ENCODE data around the gene SHB.

Gene SHB

DNA sequence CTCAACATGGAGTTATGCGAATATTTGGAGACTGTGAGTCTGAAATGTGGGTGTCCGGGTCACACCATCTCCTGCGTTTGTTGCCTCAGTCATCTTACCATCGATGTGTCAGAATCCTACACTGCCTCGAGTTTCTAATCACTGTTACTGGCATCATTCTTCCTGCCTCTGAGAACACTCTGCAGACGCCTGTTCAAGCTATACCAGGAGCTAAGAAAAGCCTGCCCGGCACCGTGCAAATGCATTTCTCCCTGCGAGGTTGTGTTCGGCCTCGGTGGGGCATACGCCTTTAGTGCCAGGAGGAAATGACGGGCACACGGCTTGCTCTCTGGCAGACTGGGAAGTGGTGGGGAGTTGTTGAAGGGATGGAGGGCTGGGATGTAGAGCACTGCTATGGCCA lies 133.9 kb downstream of the SHB start:
- no peak for DNase-seq (ENCODE audit: low spot score)

DNA sequence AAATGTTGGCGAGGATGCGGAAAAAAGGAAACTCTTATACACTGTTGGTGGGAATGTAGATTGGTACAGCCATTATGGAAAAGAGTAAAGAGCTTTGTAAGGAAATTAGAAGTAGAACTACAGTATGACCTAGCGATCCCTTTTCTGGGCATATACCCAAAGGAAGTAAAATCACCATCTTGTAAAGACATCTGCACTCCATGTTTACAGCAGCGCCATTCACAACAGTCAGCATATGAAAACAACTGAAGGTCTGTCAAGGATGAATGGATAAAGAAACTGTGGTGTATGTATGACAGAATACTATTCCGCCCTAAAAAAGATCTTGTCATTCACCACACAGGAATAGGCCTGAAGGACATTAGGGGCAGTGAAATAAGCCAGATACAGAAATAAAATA lies 137.4 kb downstream of the SHB start:
- DNase-seq (ENCODE audit: low spot score): no peak

DNA sequence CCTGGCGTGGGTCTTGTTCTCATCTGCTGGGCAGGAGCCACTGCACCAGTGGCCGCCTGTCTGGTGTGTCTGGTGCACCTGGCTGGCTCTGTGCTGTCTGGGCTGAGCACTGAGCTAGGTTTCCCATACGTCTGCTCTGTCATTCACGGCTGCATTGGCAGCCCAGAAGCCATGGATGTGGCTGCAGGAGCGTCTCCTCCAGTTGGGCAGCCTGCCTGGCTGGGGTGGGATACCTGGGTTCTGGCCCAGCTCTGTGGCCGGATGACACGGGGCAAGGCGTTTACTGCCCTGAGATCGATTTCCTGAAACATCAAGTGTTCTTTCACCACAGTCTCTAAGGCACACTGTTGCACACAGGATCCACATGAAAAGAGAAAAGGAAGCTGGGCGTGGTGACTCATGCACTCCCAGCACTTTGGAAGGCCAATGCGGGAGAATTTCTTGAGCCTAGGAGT lies 139.6 kb downstream of the SHB start:
- no peak for DNase-seq (ENCODE audit: low spot score)

DNA sequence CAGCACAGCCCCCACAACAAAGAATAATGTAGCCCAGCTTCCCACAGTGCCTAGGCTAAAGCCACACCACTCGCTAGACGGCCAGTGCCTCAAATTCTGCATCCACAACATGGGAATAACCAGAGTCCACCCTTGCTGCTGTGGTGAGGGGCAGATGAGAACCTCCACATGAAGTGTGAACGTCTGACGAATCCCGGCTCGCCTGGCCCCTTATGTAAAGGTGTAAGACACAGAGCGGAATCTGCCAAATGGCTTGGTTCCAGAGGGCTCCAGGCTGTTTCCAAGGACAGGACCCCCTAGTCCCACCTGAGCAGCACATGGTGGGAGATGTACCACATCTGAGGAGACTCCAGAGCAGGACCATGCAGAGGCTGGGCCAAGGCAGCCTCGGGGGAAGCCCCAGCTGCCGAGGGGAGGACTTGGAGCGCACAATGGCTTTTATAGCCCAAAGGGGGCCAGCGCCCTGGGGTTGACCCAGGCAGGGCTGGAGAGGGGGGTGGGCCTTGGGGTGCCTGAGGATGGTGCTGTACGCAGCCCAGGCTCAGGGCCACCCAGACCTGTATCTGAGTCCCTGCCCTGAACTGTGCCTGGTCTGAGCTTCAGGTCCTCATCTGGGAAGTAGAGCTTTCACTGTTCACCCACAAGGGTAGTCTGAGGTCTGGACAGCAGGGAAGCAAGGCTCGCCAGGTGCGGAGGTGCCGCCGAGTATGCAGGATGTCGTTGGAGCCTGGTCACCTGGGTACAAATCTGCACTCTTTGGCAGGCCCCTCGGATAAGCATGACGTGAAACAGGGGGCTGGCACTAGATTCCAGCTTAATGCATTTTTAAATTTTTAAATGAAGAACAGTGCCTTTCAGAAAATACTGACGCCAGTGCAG lies 140.2 kb downstream of the SHB start:
- DNase-seq (ENCODE audit: low spot score): no peak

DNA sequence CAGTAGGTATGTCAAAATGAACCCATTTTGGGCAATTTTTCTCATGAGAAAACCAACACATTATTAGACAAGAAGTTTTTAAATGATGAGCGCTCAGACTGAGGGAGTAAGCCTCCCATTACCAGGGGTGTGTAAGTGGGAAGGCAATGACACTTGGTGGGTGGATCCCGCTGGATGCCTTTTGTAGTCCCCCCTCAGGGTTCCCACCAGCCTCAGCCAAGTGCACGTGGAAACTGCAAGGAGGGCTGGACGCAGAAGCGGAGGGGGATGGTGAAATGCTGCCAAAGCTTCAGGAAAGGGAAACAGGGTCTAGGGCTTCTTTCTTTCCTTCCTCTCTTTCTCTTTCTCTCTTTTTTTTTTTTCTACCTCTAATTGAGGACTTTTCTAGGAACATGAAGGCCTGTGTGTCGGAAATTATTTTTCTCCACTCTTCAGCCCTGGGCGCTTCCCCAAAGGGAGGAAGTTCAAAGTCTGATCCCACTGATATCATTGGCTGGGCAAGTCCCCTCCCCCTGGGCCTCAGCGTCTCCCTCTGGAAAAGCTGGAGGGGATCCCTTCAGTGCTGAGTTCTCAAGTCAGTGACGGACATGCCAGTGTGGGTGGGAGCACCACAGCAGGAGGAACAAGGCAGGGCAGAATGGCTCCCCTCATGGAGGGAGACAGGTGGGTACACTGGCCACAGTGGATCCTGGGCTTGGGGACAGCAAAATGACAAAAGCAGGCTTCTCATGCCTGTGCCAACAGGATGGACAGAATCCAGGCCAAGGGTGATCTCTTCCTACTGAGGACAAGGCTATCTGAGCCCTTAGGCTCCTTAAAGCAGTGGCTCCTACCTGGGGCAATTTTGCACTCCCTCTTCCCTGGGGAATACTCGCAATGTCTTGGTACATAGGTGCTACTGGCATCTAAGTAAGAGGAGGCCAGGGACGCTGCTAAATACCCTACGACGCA lies 141.2 kb downstream of the SHB start:
- DNase-seq (ENCODE audit: low spot score): no peak

DNA sequence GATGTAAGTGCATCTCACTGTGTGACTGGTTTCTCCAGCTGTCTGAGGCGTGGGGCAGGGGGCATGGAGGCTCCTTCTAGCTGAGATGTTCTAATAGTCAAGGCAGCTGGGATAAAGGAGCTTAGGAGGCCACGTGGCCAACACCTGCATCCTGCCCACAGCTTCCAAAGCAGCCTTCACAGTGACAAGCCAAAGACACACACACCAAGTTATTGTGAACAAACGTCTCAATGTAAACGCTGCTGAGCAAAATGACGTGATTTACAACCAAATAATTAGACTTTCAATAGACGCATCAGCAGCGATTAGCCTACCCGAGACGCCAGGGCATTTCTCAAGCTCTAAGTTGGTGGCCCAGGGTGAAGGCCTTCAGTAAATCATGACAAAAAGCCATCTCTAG lies 141.9 kb downstream of the SHB start:
- no peak for DNase-seq (ENCODE audit: low spot score)

DNA sequence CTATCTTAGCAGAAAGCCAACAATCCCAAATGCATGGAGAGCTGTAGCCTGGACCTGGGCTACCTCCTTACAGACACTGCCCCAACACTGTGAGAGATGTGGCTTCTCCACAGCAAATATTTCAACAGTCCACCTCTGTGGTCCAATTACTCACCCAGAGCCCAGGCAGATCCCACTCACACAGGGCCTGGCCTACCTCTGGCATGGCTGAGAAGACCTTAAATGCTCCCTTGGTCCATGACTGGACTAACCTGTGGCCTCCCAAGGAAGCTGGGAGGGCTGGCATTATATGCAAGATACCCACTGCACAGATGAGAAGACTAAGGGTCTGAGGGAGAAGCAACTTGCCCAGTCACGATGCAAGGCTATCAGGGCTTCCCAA lies 142.3 kb downstream of the SHB start:
- no peak for DNase-seq (ENCODE audit: low spot score)

DNA sequence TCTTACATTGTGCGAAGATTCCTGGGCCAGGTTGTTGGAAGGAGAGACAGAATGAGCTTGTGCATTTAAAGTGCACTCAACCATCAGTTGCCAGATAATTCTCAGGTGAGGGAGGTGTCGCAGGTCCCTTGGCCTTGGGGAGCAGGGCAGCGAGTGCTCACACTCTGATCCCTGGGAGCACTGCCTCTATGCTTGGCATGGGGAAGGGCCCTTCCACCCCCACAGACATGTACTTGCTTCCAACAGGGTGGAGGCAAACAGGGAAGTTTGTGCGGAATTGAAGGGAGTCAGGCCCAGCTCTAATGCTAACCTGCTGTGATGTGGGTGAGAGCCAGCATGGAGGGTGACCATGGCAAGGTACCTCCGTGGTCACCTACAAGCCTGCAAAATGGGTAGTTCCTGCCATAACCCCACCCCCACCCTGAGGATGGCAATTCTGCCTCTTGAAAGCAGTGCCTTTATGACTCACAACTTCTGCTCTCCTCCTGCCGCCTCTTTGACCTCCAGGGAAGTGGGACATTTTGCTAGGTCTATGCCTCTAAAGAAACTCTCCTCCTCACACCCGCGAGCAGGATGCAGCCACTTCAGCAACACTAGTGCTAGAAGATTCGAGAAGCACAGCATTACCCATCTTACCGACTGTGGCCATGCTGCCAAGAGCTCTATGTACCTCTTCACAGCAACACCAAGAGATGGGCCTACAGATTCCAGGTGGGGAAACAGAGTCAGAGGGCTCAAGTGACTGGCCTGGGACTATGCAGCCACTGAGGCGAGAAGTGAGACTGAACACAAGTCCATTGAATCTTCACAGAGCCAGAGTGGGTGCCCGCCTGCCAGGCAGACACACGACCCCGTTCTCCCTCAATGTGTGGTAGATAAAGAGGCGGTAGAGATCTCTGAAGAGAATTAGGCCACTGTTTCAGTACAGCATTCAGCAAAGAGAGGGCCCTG lies 143.0 kb downstream of the SHB start:
- DNase-seq (ENCODE audit: low spot score): no peak

DNA sequence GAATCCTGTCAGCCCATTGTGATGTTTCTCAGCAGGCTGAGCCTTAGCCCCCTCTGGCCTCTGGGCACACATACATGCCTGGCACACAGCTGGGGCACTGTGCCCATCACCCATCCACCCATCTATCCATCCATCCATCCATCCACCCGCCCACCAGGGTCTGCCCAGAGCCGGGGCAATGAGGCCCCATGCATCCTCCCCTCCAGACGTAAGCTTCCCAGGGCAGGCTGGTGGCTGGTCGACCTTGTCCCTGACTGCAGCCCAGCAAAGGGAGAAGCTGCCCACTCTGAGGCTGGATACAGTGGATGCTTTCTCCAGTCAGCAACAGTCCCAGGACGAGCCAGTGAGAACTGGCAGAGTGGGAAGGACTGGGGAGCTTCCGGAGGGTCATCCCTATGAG lies 144.0 kb downstream of the SHB start:
- DNase-seq (ENCODE audit: low spot score): no peak

DNA sequence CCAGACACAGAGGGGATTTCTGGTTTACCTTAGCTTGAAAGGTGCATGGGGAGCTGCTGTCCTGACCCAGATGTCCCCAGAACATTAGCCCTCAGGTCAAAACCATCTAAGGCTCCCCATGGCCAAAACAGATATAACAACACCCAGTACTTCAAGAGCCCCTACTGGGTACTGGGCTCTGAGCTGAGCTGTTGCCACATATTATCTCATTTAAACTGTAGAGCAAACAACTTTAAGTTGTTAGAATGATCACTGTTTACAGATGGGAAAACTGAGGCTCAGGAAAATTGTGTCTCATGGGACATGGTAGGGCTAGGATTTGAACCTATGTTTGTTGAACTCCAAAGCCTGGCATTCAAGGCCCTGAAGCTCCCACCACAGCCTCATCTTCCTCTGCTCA lies 144.5 kb downstream of the SHB start:
- no peak for DNase-seq (ENCODE audit: low spot score)

DNA sequence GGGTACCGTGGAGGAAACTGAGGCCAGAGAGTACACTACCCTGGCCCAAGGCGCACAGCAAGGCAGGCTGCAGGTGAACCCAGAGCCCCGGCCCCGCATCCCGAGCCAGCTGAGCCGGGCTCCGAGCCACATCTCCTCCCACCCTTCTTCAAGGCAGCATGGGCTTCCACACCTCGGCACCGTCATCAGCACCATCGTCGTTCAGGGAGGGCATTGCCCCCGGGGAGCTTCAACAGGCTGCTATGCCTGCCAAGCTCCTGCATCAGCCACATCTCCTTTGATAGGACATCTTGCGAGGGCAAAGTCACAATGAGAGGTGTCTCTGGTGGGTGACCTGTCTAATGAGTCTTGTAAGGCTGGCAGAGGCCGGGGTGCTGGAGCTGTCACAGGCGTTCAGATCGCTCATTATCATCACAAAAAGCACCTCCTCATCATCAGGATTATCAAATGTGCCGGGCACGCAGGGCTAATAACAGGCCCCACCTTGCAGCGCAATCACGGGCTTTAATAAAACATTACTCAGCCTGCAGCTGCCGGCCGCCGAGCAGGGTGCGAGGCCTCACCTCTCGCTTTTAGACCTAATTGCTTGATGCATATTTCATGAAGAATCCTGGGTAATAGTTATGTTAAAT lies 145.1 kb downstream of the SHB start:
- DNase-seq (ENCODE audit: low spot score): no peak

DNA sequence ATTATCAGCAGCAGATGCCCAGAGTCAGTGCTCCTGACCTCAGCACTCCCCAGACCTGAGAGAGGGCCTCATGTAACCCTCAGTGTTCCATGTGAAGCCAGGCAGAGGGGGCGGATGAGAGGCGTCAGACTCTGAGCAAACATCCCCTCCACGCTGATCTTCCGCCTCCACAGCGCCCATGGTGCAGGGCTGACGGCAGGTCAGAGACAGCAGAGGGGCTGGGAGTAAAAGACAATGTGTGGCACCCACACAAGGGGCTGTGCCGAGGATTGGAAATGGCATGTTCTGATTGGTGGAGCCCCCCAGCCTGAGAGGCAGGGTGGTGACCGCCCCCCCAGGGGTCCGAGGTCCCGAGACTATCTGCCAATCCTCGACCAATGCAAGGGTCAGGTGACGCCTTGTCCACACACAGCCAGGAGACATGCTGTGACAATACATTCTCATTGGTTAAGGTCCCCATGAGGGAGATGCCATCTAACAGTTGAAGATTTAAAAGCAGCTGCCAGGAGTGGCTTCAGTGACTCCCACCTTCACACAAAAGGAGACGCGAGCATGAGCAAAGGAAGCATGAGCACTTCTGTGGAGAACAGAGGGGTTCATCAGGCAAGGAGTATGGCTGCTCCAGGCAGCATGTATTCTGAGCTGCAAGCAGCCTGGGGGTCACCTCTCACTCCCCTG lies 145.8 kb downstream of the SHB start:
- DNase-seq (ENCODE audit: low spot score): peak; percentile 28

DNA sequence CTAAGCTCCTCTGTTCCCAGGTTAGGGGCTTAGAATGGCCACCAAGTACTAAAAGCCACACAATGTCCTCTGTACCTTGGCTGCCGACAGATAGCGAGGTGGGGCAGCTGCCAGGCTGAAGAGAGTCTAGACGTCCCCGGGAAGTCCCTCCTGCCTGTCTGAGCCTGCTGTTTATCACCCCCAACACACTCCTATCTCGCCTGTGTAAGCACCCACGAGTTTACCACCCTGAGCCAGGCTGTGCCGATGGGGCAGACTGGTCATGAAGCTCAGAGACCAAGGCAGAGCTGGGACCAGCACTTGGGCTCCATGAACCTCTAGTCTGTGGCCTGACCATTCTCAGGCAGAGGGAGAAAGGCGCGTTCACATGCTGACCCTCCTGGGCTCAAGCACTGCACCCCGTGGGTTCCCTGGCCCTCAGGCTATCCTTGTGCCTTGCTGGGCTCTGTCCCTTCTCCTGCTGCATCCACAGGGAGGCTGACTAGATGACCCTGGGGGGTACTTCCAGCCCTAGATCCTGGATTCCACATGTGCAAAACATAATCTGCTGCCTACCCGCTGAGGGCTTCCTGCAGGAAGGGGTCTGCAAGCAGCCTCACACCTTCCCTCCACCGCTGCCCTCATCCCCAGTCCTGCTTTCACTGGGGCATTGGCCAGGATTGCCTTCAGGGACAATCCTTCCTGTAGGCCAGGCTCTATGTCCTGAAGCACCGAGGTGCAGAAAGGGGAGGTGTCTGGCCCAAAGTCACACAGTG lies 146.5 kb downstream of the SHB start:
- no peak for DNase-seq (ENCODE audit: low spot score)

DNA sequence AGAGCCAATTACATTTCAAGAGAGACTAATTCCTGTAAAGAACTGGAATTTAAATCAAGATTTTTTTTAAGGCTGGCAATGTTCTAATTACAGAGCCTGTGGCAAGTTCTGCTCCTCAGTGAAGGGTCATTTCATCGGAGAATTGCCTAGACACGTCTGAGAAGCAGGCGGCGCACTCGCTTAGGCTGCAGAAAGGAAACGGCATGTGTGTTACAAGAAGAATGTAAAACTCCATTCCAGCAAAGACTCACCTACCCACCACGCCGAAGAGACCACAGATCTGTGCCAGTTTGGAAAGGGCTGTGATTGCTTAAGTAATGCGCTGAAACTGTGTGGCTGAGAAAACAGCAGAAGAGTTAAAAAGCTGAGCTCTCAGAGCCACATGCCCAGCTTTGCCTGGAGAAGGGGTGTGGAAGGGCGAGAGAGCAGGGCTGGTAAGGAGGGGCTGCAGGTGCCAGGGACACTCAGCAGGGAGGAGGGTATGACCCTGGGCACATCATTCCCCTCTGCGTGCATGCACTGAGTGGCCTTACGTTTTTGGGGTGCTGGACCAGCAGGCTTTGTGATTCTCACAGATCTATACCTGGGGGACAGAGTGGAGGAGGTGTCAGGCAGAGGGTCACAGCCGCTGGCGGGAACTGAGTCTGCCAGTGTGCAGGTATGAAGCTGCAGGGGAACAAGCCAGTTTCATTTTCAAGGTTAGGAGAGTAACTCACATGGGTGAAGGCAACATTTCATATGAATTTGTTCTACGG lies 147.3 kb downstream of the SHB start:
- DNase-seq (ENCODE audit: low spot score): no peak

DNA sequence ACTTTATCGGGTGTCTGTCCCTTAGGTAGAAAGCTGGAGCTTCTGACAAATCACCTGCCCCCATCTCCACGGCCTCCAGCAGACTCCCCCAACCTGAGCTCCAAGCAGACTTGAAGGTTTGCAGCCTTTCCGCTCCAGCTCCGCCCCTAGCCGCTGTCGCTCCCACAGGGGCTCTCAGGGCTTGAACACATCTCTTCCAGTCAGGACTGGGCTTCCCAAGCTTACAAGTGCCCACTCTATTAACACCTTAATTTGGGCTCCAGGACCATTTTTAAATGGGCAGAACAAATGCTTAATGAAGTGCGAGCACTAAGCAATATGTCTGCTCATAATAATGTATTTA lies 147.9 kb downstream of the SHB start:
- DNase-seq (ENCODE audit: low spot score): no peak

DNA sequence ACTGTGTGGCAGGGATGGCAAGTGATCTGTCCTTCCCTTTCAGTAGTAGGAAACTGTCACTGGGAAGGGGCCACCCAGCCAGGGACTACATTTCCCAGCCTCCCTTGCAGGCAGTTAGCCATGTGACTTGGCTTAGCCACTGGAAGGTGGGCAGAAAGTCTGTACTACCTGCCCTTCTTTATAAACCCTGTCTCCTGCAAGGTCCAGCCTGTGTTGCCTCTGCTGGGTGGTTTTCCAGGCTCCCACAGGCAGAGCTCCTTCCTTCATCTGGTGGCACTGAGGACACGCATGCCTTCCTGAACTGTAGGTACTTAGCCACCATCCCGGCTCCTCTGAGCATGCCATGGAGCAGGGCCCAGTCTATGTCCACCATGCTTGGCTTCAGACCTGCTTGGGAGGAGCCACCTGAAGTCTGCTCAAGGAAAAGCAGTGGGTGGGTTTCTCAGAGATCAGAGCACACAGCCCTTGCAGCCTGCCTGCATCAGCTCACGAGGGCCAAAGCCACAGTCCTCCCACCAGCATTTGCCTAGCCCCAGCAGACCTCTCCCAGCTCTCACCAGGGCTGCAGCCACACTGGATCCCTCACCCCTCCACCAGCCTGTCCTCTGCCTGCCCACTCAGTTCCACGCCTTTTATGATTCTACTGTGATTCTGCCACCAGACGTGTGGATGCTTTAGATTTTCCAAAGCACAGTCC lies 148.4 kb downstream of the SHB start:
- DNase-seq (ENCODE audit: low spot score): peak; percentile 53

DNA sequence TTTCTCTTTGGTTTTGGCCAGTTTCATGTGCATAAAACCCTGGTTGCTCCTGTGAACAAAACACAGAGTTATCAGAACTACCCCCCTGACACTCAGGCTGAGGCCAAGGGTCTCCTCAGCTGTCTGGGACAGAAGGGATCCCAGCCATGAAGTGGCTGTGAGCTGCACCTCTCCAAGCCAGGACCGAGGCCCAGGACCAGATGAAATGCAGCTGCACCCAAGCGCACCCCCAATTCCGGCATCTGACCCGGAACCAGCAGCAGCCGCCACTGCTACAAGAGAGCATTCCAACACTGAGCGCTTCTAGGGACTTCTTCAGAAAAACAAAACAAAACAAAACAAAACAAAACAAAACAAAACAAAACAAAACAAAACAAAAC lies 149.1 kb downstream of the SHB start:
- DNase-seq (ENCODE audit: low spot score): no peak

DNA sequence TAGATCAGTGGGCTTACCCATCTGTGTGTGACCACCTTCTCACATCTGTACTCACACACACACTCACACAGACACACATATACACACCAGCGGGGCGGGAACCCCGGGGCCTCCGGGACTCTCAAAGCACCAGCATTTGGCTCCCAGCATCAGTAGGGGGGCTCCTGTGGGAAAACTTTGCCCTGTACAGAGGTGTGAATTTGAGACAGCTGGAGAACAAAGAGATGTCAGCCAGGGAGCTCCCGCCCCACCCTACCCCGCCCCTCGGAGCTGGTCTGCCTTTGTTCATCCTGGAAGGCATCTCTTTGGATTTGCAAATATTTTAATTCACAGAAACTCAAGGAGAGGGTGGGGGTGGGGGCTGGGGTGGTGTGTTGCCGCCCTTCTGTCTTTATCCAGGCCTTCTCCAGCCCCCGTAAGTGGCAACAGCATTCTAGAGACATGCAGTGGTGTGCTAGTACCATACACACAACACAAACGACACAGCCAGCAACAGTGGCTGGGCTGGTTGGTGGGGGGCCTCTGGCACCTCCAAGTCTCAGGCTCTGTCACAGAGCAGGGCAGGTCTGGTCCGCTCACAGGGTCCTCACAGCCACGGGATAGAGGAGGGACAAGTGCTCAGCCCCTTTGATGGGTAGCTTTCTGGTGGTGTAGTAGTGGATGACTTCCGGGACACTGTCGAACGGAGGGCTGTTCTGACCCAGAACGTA lies 149.6 kb downstream of the SHB start:
- DNase-seq (ENCODE audit: low spot score): no peak

All from iPS-NIHi11 (cell line).